ENCODE data around the gene DNAH14.

DNA sequence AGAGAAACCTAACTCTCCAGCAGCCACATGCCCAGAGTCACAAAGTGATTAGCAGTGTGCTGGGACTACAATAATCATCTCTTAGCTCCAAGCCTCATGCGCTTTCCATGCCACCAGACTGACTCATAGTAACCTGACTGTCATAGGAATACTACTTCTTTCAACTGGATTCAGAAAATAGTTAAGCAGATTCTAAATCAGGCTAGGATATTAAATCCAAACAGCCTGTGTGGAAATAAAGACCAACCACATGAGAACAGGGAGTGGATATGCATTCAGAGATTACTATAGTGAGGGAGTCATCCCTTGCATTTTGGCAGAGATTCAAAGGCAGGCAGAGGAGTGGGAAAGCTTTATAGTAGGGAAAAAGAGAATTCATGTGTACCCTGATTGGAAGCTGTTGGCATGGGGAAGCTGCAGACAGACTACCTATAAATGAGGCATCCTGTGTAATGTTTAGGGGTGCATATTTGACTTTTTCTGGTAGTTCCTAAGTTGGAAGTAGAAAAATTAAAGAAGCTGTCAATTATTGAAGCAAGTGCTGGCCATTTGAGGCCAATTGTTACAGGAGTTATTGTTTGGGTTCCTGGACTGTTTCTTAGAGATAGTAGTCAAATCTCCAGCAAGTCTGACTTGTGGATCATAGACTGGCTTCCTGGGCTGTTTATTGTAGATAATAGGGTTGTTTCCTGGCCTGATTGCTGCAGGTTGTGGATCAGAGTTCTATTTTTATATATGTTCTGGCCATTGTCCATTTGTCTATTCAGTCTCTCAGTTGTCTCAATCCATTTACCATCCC is 31.7 kb upstream of the DNAH14 start:
- TF ChIP-seq, protein P1, sequence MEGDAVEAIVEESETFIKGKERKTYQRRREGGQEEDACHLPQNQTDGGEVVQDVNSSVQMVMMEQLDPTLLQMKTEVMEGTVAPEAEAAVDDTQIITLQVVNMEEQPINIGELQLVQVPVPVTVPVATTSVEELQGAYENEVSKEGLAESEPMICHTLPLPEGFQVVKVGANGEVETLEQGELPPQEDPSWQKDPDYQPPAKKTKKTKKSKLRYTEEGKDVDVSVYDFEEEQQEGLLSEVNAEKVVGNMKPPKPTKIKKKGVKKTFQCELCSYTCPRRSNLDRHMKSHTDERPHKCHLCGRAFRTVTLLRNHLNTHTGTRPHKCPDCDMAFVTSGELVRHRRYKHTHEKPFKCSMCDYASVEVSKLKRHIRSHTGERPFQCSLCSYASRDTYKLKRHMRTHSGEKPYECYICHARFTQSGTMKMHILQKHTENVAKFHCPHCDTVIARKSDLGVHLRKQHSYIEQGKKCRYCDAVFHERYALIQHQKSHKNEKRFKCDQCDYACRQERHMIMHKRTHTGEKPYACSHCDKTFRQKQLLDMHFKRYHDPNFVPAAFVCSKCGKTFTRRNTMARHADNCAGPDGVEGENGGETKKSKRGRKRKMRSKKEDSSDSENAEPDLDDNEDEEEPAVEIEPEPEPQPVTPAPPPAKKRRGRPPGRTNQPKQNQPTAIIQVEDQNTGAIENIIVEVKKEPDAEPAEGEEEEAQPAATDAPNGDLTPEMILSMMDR (tag by site-specific recombination; IDR thresholded peaks at IDR 0.05) = no peak
- TF ChIP-seq ZNF223 (tag by site-specific recombination; IDR thresholded peaks at IDR 0.05) (no peak), ZBTB8A (tag by site-specific recombination; IDR thresholded peaks at IDR 0.05) (no peak), WT1 (tag by site-specific recombination; IDR thresholded peaks at IDR 0.05) (no peak), SETDB1 (IDR thresholded peaks at IDR 0.05; ENCODE audit: insufficient read length, low read length) (peak; percentile 41), ZNF658 (tag by site-specific recombination; IDR thresholded peaks at IDR 0.05) (no peak), MYNN (tag by site-specific recombination; IDR thresholded peaks at IDR 0.05; ENCODE audit: borderline replicate concordance) (no peak)
- TF ChIP-seq, protein P2, sequence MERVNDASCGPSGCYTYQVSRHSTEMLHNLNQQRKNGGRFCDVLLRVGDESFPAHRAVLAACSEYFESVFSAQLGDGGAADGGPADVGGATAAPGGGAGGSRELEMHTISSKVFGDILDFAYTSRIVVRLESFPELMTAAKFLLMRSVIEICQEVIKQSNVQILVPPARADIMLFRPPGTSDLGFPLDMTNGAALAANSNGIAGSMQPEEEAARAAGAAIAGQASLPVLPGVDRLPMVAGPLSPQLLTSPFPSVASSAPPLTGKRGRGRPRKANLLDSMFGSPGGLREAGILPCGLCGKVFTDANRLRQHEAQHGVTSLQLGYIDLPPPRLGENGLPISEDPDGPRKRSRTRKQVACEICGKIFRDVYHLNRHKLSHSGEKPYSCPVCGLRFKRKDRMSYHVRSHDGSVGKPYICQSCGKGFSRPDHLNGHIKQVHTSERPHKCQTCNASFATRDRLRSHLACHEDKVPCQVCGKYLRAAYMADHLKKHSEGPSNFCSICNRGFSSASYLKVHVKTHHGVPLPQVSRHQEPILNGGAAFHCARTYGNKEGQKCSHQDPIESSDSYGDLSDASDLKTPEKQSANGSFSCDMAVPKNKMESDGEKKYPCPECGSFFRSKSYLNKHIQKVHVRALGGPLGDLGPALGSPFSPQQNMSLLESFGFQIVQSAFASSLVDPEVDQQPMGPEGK (tag by site-specific recombination; IDR thresholded peaks at IDR 0.05) = no peak
- TF ChIP-seq, protein P3, sequence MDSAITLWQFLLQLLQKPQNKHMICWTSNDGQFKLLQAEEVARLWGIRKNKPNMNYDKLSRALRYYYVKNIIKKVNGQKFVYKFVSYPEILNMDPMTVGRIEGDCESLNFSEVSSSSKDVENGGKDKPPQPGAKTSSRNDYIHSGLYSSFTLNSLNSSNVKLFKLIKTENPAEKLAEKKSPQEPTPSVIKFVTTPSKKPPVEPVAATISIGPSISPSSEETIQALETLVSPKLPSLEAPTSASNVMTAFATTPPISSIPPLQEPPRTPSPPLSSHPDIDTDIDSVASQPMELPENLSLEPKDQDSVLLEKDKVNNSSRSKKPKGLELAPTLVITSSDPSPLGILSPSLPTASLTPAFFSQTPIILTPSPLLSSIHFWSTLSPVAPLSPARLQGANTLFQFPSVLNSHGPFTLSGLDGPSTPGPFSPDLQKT (IDR thresholded peaks at IDR 0.05; ENCODE audit: borderline replicate concordance, low read depth, low read length) = no peak
